Fibroblast of lung (primary cell): ENCODE data around the gene RASSF8. TPM values are rescaled to one million over a fixed set of nuclear protein-coding genes. Genes with fewer than 3 reads are reported as not detected.

Source experiments
- DNase-seq, 2 donors: peaks; one replicate each; pipeline versions ENCODE4 v3.0.0 to v3.0.0-alpha.2; 2010; ENCODE audit warnings: low read depth in 2 of 2
- H2AFZ ChIP-seq: 2 replicates; pipeline ENCODE4 v1.5.1; 2012; ENCODE audit warnings: low read length, control low read depth, inconsistent platforms
- H3K27ac ChIP-seq: 2 replicates; pipeline ENCODE4 v1.5.1; 2011; ENCODE audit warnings: low read length, control low read depth; ENCODE audit not compliant: insufficient read depth
- H3K27me3 ChIP-seq: 2 replicates; pipeline ENCODE4 v1.5.1; 2011; ENCODE audit warnings: mild to moderate bottlenecking, low read length; ENCODE audit not compliant: control insufficient read depth, insufficient read depth
- H3K36me3 ChIP-seq: 2 replicates; pipeline ENCODE4 v1.5.1; 2011; ENCODE audit warnings: low read length; ENCODE audit not compliant: control insufficient read depth, insufficient read depth
- H3K4me1 ChIP-seq: 2 replicates; pipeline ENCODE4 v1.5.1; 2011; ENCODE audit warnings: low read length; ENCODE audit not compliant: control insufficient read depth, insufficient read depth; ENCODE audit errors: extremely low read depth
- H3K4me2 ChIP-seq: 2 replicates; pipeline ENCODE4 v1.5.1; 2011; ENCODE audit warnings: low read length, control low read depth; ENCODE audit not compliant: insufficient read depth; ENCODE audit errors: extremely low read depth
- H3K4me3 ChIP-seq, 4 experiments: fragments of 200-600 bp in 1 of 4; sonication (generic) in 1 of 4; replicated peaks in 1 of 4; 2 replicates each; pipeline ENCODE4 v1.5.1; 2011 to 2016; ENCODE audit warnings: low read length in 4 of 4, low read depth in 3 of 4, mild to moderate bottlenecking in 3 of 4, control low read depth in 2 of 4, inconsistent platforms in 1 of 4, mixed read lengths in 1 of 4; ENCODE audit not compliant: insufficient read depth in 1 of 4; ENCODE audit errors: control extremely low read depth in 1 of 4
- H3K79me2 ChIP-seq: 2 replicates; pipeline ENCODE4 v1.5.1; 2012; ENCODE audit warnings: mild to moderate bottlenecking, low read length, inconsistent platforms; ENCODE audit not compliant: control insufficient read depth, insufficient read depth
- H3K9ac ChIP-seq: 2 replicates; pipeline ENCODE4 v1.5.1; 2011; ENCODE audit warnings: mild to moderate bottlenecking, low read length, control low read depth; ENCODE audit not compliant: insufficient read depth
- H3K9me3 ChIP-seq: 2 replicates; pipeline ENCODE4 v1.5.1; 2012; ENCODE audit warnings: low read depth, low read length; ENCODE audit not compliant: control insufficient read depth, insufficient read depth
- H4K20me1 ChIP-seq: 2 replicates; pipeline ENCODE4 v1.5.1; 2011; ENCODE audit warnings: low read length; ENCODE audit not compliant: control insufficient read depth, insufficient read depth; ENCODE audit errors: extremely low read depth
- CTCF ChIP-seq, 2 donors: IDR thresholded peaks in 1 of 2; conservative IDR thresholded peaks in 1 of 2; 1 replicate in 1 of 2; 2 replicates in 1 of 2; pipeline ENCODE4 v1.5.1; 2011 to 2012; ENCODE audit warnings: low read length in 2 of 2, control low read depth in 1 of 2, inconsistent platforms in 1 of 2, low read depth in 1 of 2, mild to moderate bottlenecking in 1 of 2
- EZH2 ChIP-seq: IDR thresholded peaks from 2 replicates; pipeline ENCODE4 v1.5.1; 2012; ENCODE audit warnings: low read length, control low read depth, mild to moderate bottlenecking; ENCODE audit errors: missing control alignments
- polyA plus RNA-seq, 2 donors: library from polyadenylated mRNA; depleted of rRNA in 1 of 2; stranded (reverse) in 1 of 2; unstranded in 1 of 2; fragments of >200 nt; gene quantifications; 2 replicates each; pipeline ENCODE4 v1.2.1, GENCODE V29; 2011 to 2012; ENCODE audit warnings: missing spikeins in 1 of 2
- total RNA-seq: library from RNA; depleted of rRNA; stranded (reverse); fragments of >200 nt; gene quantifications from 2 replicates; pipeline ENCODE4 v1.2.1, GENCODE V29; 2014

Gene RASSF8
- total and polyA plus RNA-seq, 2 donors (not counting 1 experiment from before 2014, with no cell fraction given) = 28.8 to 52.8 TPM

GRCh38 chr12:26126340-26127284 is 168.1 kb downstream of the RASSF8 start:
- Histone ChIP-seq H3K4me1 (peaks cover 3% of the 10 kb centered on the region), H3K36me3 (no peaks in the 10 kb centered on the region), H2AFZ (peak overlapping the region; percentile 65), H3K4me3 (peak overlapping the region; percentile 74 to 89 (median 80)), H3K27me3 (no peaks in the 10 kb centered on the region), H3K9ac (peak overlapping the region; percentile 72), H3K4me2 (peak overlapping the region; percentile 96), H3K27ac (peak overlapping the region; percentile 84), H3K9me3 (no peaks in the 10 kb centered on the region), H3K79me2 (no peaks in the 10 kb centered on the region), H4K20me1 (no peaks in the 10 kb centered on the region)
- DNase-seq = peak; percentile 76 to 88
- TF ChIP-seq CTCF (conservative IDR thresholded peaks at IDR 0.05 in 1 of 2, IDR thresholded peaks at IDR 0.05 in 1 of 2; ENCODE audit: low read depth in 1 of 2, low read length in 2 of 2) = no peak
- TF ChIP-seq EZH2 = no peak

- H3K4me2 ChIP-seq = no peak overlapping the region
- no peaks in the 10 kb centered on the region for H3K9me3 ChIP-seq
- H3K4me1 ChIP-seq = peaks cover 3% of the 10 kb centered on the region
- no peaks in the 10 kb centered on the region for H4K20me1 ChIP-seq
- no peaks in the 10 kb centered on the region for H3K27me3 ChIP-seq
- no peak overlapping the region for H3K4me3 ChIP-seq
- H3K79me2 ChIP-seq = no peaks in the 10 kb centered on the region
- no peak overlapping the region for H3K9ac ChIP-seq
- no peaks in the 10 kb centered on the region for H3K36me3 ChIP-seq
- no peak for DNase-seq
- H3K27ac ChIP-seq = no peak overlapping the region
- no peak for TF ChIP-seq EZH2
- no peak for TF ChIP-seq CTCF (conservative IDR thresholded peaks at IDR 0.05 in 1 of 2, IDR thresholded peaks at IDR 0.05 in 1 of 2; ENCODE audit: low read depth in 1 of 2, low read length in 2 of 2)
- H2AFZ ChIP-seq = no peak overlapping the region
These were observed 168.9 kb downstream of the RASSF8 start for GRCh38 chr12:26127404-26127803.

GRCh38 chr12:26128168-26128567 is 169.7 kb downstream of the RASSF8 start:
- Histone ChIP-seq H2AFZ (no peak overlapping the region), H3K9me3 (no peaks in the 10 kb centered on the region), H3K27me3 (no peaks in the 10 kb centered on the region), H3K36me3 (no peaks in the 10 kb centered on the region), H3K27ac (no peak overlapping the region), H3K9ac (no peak overlapping the region), H3K4me2 (no peak overlapping the region), H3K4me1 (peaks cover 3% of the 10 kb centered on the region), H3K4me3 (no peak overlapping the region), H3K79me2 (no peaks in the 10 kb centered on the region), H4K20me1 (no peaks in the 10 kb centered on the region)
- no peak for TF ChIP-seq EZH2
- TF ChIP-seq CTCF (conservative IDR thresholded peaks at IDR 0.05 in 1 of 2, IDR thresholded peaks at IDR 0.05 in 1 of 2; ENCODE audit: low read depth in 1 of 2, low read length in 2 of 2) = no peak
- no peak for DNase-seq
